Measurements from ENCODE around the gene ACTL6B.

ACTL6B gene

DNA sequence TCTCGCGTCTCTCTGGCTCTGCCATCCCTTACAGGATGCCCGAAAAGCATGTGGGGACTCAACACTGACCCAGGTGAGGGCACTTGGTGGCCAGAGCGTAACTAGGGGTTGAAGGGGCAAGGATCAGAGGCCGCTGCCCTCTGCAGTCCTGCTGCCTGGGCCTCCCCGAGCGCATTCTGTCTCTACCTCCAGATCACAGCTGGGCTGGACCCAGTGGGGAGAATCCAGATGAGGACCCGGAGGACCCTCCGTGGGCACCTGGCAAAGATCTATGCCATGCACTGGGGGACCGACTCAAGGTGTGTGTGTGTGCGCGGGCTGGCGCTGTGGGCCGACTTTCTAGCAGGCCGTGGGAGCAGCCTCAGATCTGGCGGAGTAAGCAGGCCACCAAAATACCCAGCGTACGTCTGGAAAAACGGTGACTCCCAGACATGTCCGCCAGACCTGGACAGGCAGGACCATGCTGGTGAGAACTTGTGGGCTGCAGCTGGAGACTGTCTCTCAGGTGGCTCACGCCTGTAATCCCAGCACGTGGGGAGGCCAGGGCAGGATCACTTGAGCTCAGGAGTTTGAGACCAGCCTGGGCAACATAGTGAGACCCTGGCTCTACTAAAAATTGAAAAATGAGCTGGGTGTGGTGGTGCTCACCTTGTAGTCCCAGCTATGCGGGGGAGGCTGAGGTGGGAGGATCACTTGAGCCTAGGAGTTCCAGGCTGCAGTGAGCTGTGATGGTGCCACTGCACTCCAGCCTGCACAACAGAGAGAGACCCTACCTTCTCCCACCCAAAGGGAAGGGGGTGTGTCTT, 20.5 kb upstream of the ACTL6B start:
- POLR2A ChIA-PET = interaction anchor here (0.5 to 3.4 kb wide), 4 partner anchors 16 to 74 kb away, joined by 3 to 13 read pairs (median 3); no protein-coding TSS in a partner anchor
- CTCF ChIA-PET = interaction anchor here (1.0 to 9.0 kb wide), 6 partner anchors 14 to 207 kb away, joined by 3 to 180 read pairs (median 6); partner anchors contain the start of genes GIGYF1 and SLC12A9
- no peak for DNase-seq (ENCODE audit: low read depth, low spot score)
- H3K4me3 ChIP-seq (ENCODE audit: low read depth, low read length) = peak overlapping the region; percentile 81
- TF ChIP-seq, protein P1, sequence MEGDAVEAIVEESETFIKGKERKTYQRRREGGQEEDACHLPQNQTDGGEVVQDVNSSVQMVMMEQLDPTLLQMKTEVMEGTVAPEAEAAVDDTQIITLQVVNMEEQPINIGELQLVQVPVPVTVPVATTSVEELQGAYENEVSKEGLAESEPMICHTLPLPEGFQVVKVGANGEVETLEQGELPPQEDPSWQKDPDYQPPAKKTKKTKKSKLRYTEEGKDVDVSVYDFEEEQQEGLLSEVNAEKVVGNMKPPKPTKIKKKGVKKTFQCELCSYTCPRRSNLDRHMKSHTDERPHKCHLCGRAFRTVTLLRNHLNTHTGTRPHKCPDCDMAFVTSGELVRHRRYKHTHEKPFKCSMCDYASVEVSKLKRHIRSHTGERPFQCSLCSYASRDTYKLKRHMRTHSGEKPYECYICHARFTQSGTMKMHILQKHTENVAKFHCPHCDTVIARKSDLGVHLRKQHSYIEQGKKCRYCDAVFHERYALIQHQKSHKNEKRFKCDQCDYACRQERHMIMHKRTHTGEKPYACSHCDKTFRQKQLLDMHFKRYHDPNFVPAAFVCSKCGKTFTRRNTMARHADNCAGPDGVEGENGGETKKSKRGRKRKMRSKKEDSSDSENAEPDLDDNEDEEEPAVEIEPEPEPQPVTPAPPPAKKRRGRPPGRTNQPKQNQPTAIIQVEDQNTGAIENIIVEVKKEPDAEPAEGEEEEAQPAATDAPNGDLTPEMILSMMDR (IDR thresholded peaks at IDR 0.05; ENCODE audit: insufficient read depth, low read length, missing control alignments) = no peak

DNA sequence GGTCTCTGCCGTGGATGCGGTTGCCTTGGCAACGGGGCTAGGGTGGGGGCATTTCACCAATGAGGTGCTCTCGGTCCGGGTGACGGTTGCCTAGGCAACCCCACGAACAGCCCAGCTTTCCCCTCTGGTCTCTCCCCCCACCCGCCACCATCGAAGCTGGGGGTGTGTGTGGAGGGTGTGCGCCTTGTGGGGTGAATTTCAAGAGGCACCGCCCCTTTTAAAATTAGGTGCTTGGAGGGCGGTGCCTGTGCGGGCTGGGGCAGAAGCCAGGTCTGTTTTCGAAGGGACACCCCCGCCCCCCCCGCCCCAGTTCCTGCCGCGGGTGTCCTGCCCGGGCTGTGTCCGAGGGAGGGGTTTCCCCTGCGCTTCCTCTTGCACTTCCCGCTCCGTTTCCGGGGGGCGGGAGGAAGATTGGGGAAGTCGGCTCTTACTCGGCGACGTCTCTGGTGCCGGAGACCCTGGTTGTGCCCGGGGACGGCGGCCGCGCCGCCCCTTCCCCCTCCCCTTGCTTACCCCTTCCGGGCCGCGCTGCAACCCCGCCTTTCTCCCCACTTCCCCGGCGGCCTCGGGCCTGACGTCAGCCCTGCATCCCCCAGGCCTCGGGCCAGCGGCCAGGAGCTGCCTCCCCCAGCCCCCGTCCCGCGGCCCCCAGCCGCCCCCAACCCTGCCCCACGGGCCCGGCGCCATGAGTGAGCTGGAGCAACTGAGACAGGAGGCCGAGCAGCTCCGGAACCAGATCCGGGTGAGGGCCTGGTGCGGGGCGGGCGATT, 19.5 kb upstream of the ACTL6B start:
- TF ChIP-seq, protein P1 (IDR thresholded peaks at IDR 0.05; ENCODE audit: insufficient read depth, low read length, missing control alignments) = no peak
- POLR2A ChIA-PET = interaction anchor here (0.5 to 3.4 kb wide), 2 partner anchors 17 to 68 kb away, joined by 3 to 13 read pairs; no protein-coding TSS in a partner anchor
- DNase-seq (ENCODE audit: low read depth, low spot score) = no peak
- peak overlapping the region; percentile 81 for H3K4me3 ChIP-seq (ENCODE audit: low read depth, low read length)
- CTCF ChIA-PET = interaction anchor here (1.4 to 9.0 kb wide), 3 partner anchors 15 to 206 kb away, joined by 4 to 180 read pairs (median 6); partner anchors contain the start of genes GIGYF1 and SLC12A9

DNA sequence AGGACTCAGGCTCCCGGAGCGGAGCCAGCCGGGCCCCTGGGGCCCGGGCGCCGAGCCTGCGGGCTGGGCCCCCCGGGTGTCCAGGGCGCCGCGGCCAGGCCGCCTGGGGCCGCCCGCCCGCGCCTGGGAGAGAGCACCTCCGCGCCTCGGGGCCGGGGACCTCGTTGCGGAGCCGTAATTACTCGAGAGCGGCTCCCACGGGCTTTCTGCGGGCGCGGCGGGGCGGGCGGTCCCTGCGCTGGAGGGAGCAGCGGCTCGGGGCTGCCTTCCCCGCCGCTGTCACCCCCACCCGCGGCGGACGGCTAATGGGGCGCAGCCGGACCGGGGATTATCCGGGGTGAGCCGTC, 18.8 kb upstream of the ACTL6B start:
- CTCF ChIA-PET = interaction anchor here (1.0 to 1.5 kb wide), 3 partner anchors 17 to 177 kb away, joined by 3 to 9 read pairs (median 5); partner anchors contain the start of gene SLC12A9
- TF ChIP-seq, protein P1 (IDR thresholded peaks at IDR 0.05; ENCODE audit: insufficient read depth, low read length, missing control alignments) = no peak
- POLR2A ChIA-PET = interaction anchor here (0.6 to 1.0 kb wide), 2 partner anchors 8 to 152 kb away, joined by 3 to 4 read pairs; no protein-coding TSS in a partner anchor
- H3K4me3 ChIP-seq (ENCODE audit: low read depth, low read length) = peak overlapping the region; percentile 81
- no peak for DNase-seq (ENCODE audit: low read depth, low spot score)

DNA sequence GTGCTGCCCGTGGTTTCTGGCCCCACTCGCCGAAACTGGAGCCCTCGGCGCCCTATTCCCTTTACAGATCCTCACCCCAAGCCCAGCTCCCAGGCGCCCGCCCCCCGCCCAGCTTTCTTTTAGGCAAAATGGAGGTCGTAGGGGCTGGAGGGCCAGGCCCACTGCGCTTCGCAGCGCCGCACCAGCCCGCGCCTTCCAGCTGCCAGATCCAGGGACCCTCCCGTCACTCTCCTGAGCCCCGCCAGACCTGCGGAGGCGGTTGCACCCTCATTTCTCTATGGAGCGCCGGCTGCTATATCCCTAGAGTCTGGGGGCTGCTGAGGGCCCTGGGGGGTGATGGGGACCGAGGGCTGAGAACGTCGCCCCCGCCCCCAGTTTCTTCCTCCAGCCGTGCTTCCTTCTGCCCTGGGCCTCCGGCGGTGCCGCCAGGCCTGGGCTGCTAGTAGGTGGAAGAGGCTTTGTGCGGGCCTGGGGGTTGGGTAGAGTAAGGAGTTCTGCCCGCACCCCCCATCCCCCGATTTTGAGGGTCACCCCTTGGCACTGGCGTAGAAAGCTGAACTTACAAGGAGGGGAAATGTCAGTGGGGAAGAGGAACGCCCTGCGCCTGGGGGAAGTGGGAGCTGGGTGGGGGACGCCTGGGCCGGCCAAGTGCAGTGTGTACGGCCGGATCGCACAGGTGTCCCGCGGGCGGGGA, 18.3 kb upstream of the ACTL6B start:
- peak overlapping the region; percentile 81 for H3K4me3 ChIP-seq (ENCODE audit: low read depth, low read length)
- CTCF ChIA-PET = interaction anchor here (1.0 to 1.5 kb wide), 3 partner anchors 18 to 178 kb away, joined by 3 to 9 read pairs (median 5); partner anchors contain the start of gene SLC12A9
- TF ChIP-seq, protein P1 (IDR thresholded peaks at IDR 0.05; ENCODE audit: insufficient read depth, low read length, missing control alignments) = no peak
- POLR2A ChIA-PET = interaction anchor here (0.6 to 1.0 kb wide), 2 partner anchors 8 to 152 kb away, joined by 3 to 4 read pairs; no protein-coding TSS in a partner anchor
- no peak for DNase-seq (ENCODE audit: low read depth, low spot score)

DNA sequence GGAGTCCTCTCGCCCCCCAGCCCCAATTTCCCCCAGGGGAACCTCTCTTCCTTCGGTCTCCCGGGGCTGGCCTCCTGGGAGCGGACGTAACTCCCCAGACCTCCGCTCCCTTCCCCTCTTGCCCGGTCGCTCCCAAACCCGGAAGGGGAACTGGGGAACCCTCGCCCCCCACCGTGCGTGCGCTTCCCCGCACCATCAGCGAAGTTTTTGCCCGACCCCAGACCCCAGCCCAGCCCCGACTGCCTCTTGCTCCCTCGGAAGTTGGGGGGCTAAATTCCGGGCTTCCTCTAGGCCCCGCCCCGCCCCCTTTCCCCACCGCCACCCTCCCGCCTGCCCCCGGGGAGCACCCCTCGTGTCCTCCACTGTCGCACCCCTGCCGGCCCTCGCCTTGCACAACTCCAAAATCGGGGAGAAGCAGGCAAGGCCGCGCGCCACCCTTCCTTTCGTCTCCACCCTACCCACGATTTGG, 17.7 kb upstream of the ACTL6B start:
- ChIA-PET POLR2A (interaction anchor here (1.0 kb wide), 1 partner anchor 9 kb away, joined by 3 read pairs; no protein-coding TSS in a partner anchor), CTCF (interaction anchor here (1.5 kb wide), 2 partner anchors 18 to 110 kb away, joined by 5 to 9 read pairs; no protein-coding TSS in a partner anchor)
- no peak for DNase-seq (ENCODE audit: low read depth, low spot score)
- TF ChIP-seq, protein P1 (IDR thresholded peaks at IDR 0.05; ENCODE audit: insufficient read depth, low read length, missing control alignments) = no peak
- H3K4me3 ChIP-seq (ENCODE audit: low read depth, low read length) = peak overlapping the region; percentile 81
